ENCODE results near the gene AIPL1. TPM values are rescaled to one million over a fixed set of nuclear protein-coding genes. Genes with fewer than 3 reads are reported as not detected.

AIPL1 gene
- total and polyA plus RNA-seq, 2 experiments from 2014 or later = 0.17 to 0.24 TPM

GRCh38 chr17:6387442-6387841 lies 47.5 kb downstream of the AIPL1 start:
- H3K27me3 Mint-ChIP-seq (ENCODE audit: insufficient read depth, low read depth, poor library complexity) = peaks cover 5% of the 10 kb centered on the region
- TF ChIP-seq STAT1 (IDR thresholded peaks at IDR 0.05; ENCODE audit: unreplicated experiment) (no peak), ZNF114 (CRISPR knock-in tag; IDR thresholded peaks at IDR 0.05) (no peak), JUNB (IDR thresholded peaks at IDR 0.05; ENCODE audit: unreplicated experiment) (no peak), EZH2phosphoT487 (IDR thresholded peaks at IDR 0.05; ENCODE audit: unreplicated experiment) (no peak), EZH2 (IDR thresholded peaks at IDR 0.05; ENCODE audit: low read depth, unreplicated experiment) (no peak), ZNF331 (CRISPR knock-in tag; IDR thresholded peaks at IDR 0.05; ENCODE audit: low read depth) (no peak), ZNF462 (CRISPR knock-in tag; IDR thresholded peaks at IDR 0.05) (no peak), POLR2AphosphoS5 (IDR thresholded peaks at IDR 0.05; ENCODE audit: low read depth) (no peak), ETS1 (IDR thresholded peaks at IDR 0.05) (no peak), CREB1 (CRISPR knock-in tag; IDR thresholded peaks at IDR 0.05; ENCODE audit: low read depth) (no peak), CTCF (conservative IDR thresholded peaks at IDR 0.05; ENCODE audit: low read depth in 2 of 2) (no peak), REST (IDR thresholded peaks at IDR 0.05; ENCODE audit: unreplicated experiment) (no peak)
- no peaks in the 10 kb centered on the region; the same call in 2 of the 3 replicates for H3K9me3 Mint-ChIP-seq
- Histone ChIP-seq H3F3A (replicated peaks; ENCODE audit: low read depth) (no peaks in the 10 kb centered on the region), H3K4me3 (no peak overlapping the region), H3K36me3 (ENCODE audit: insufficient read depth) (no peaks in the 10 kb centered on the region), H3K9me2 (ENCODE audit: insufficient read depth) (no peaks in the 10 kb centered on the region), H4K20me1 (replicated peaks; ENCODE audit: insufficient read depth) (no peaks in the 10 kb centered on the region), H2AFZ (no peak overlapping the region), H3K4me2 (no peak overlapping the region), H3K4me1 (ENCODE audit: insufficient read depth) (no peaks in the 10 kb centered on the region), H3K27me3 (ENCODE audit: insufficient read depth) (no peaks in the 10 kb centered on the region), H3K27ac (ENCODE audit: low read depth) (no peak overlapping the region), H3K79me2 (replicated peaks; ENCODE audit: insufficient read depth) (no peaks in the 10 kb centered on the region)
- no peak overlapping the region for H3K4me3 Mint-ChIP-seq
- no peaks in the 10 kb centered on the region for H3K36me3 Mint-ChIP-seq (ENCODE audit: low read depth)
- no peak for DNase-seq (ENCODE audit: low spot score)
- no peak overlapping the region for H3K27ac Mint-ChIP-seq
- ATAC-seq = no peak
- H3K4me1 Mint-ChIP-seq = no peaks in the 10 kb centered on the region
